Measurements from ENCODE around the gene CSRNP3. TPM values are rescaled to one million over a fixed set of nuclear protein-coding genes. Genes with fewer than 3 reads are reported as not detected.

CSRNP3 gene
- total RNA-seq, 2 donors from 2014 or later = 1.8 to 2.7 TPM

DNA sequence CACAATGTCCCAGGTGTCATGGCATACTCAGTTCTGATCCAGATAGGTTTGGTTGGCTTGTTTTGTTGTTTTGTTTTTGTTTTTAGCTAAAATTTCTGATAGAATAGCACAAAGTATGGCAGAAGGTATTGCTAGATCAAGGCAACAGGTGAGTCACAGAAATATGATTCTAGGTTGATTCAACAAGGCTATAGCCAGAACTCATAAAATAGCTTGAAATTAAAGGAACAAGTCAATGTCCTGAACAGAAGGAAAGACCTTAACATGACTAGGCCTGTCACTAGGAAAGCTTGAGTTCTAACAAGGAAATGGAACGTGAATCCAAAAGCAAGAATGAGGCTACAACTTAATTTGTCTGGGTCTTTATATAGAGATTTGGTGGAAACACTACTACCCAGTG, 167.5 kb downstream of the CSRNP3 start:
- Histone ChIP-seq H3K27me3 (replicated peaks; ENCODE audit: insufficient read depth) (no peaks in the 10 kb centered on the region), H3K27ac (no peak overlapping the region), H3K4me3 (no peak overlapping the region), H3K36me3 (no peaks in the 10 kb centered on the region), H3K9me3 (no peaks in the 10 kb centered on the region), H3K4me1 (ENCODE audit: control insufficient read depth in 1 of 2, low read depth in 2 of 2) (peaks cover 0 to 18% of the 10 kb centered on the region in 2 donors)
- ATAC-seq (ENCODE audit: insufficient number of reproducible peaks, low FRiP score, low read depth) (no peak), DNase-seq (ENCODE audit: low spot score) (no peak)
- TF ChIP-seq, protein P1, sequence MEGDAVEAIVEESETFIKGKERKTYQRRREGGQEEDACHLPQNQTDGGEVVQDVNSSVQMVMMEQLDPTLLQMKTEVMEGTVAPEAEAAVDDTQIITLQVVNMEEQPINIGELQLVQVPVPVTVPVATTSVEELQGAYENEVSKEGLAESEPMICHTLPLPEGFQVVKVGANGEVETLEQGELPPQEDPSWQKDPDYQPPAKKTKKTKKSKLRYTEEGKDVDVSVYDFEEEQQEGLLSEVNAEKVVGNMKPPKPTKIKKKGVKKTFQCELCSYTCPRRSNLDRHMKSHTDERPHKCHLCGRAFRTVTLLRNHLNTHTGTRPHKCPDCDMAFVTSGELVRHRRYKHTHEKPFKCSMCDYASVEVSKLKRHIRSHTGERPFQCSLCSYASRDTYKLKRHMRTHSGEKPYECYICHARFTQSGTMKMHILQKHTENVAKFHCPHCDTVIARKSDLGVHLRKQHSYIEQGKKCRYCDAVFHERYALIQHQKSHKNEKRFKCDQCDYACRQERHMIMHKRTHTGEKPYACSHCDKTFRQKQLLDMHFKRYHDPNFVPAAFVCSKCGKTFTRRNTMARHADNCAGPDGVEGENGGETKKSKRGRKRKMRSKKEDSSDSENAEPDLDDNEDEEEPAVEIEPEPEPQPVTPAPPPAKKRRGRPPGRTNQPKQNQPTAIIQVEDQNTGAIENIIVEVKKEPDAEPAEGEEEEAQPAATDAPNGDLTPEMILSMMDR (IDR thresholded peaks at IDR 0.05) = no peak

DNA sequence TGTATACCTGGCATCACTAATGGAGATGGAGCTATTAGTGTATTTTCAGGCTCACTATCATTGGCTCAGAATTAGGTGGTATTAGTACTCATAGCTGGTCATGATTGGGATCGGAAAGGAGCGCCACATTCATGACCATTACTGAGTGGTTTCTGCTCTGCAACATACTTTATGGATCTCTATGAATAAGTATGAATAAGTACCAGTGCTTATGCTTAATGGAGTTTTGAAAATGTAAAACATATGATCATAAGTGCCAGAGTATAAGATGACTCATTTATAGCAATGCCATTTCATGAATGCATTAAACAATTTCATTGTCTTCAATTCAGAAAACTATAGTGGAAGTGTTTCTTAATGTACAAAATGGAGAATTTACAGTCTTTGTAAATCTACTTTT, 167.9 kb downstream of the CSRNP3 start:
- H3K4me3 ChIP-seq = no peak overlapping the region
- peaks cover 0 to 18% of the 10 kb centered on the region in 2 donors for H3K4me1 ChIP-seq (ENCODE audit: control insufficient read depth in 1 of 2, low read depth in 2 of 2)
- no peaks in the 10 kb centered on the region for H3K36me3 ChIP-seq
- ATAC-seq (ENCODE audit: insufficient number of reproducible peaks, low FRiP score, low read depth) (no peak), DNase-seq (ENCODE audit: low spot score) (no peak)
- no peaks in the 10 kb centered on the region for H3K27me3 ChIP-seq (replicated peaks; ENCODE audit: insufficient read depth)
- no peaks in the 10 kb centered on the region for H3K9me3 ChIP-seq
- TF ChIP-seq, protein P1 (IDR thresholded peaks at IDR 0.05) = no peak
- H3K27ac ChIP-seq = no peak overlapping the region

DNA sequence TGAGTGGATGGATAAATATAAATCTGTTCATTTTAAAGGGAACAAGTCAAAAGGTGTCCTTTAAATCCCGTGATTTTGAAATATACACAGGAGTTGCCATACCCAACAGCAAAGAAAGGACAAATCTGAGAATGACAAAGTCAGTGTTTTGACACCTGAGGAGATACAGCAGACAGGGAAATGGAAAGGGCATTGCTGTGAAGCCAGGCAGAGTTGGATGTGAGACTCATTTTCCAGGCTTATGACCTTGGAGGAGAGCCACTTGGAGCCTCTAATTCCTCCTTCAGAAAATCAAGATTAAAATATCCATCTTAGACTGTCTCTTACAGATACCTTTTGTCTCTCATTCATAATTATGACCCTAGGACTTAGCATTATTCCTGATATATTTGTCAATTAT, 170.0 kb downstream of the CSRNP3 start:
- Histone ChIP-seq H3K27ac (no peak overlapping the region), H3K27me3 (replicated peaks; ENCODE audit: insufficient read depth) (no peaks in the 10 kb centered on the region), H3K4me3 (no peak overlapping the region), H3K9me3 (no peaks in the 10 kb centered on the region), H3K36me3 (no peaks in the 10 kb centered on the region), H3K4me1 (ENCODE audit: control insufficient read depth in 1 of 2, low read depth in 2 of 2) (peaks cover 0 to 14% of the 10 kb centered on the region in 2 donors)
- ATAC-seq (ENCODE audit: insufficient number of reproducible peaks, low FRiP score, low read depth) (no peak), DNase-seq (ENCODE audit: low spot score) (no peak)
- TF ChIP-seq, protein P1 (IDR thresholded peaks at IDR 0.05) = no peak

DNA sequence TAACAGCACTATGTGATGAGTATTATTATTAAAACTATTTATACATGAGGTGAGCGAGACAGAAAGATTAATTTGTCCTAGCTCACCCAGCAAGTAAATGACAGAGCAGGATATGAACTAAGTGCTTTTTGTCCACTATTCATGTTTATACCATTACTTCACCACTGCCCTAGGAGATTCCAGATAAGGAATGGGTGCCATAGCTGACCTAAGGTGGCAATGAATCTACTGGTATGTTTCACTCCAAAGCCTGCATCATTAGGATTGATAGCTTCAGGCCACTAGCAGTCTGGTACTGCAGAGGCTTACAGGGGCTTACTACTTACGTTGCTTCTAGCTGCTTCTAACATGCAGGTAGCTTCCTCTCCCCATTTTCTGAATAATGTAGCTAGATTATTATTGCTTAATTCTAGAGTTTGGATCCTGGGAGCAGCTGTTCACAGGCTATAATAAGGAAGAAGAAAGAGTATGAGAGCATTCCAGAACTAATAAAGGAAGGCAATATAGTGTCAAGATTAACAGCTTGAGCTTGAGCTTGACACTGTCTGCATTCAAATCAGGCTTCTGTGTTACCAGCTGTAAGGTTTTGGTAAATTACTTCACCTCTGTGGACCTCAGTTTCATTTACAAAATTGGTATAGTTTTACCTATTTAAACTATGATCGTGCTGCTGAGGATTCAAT, 170.9 kb downstream of the CSRNP3 start:
- Histone ChIP-seq H3K36me3 (no peaks in the 10 kb centered on the region), H3K4me1 (ENCODE audit: control insufficient read depth in 1 of 2, low read depth in 2 of 2) (peaks cover 0 to 6% of the 10 kb centered on the region in 2 donors), H3K9me3 (no peaks in the 10 kb centered on the region), H3K27me3 (replicated peaks; ENCODE audit: insufficient read depth) (no peaks in the 10 kb centered on the region), H3K27ac (no peak overlapping the region), H3K4me3 (no peak overlapping the region)
- no peak for ATAC-seq (ENCODE audit: insufficient number of reproducible peaks, low FRiP score, low read depth)
- TF ChIP-seq, protein P1 (IDR thresholded peaks at IDR 0.05) = no peak
- no peak for DNase-seq (ENCODE audit: low spot score)

DNA sequence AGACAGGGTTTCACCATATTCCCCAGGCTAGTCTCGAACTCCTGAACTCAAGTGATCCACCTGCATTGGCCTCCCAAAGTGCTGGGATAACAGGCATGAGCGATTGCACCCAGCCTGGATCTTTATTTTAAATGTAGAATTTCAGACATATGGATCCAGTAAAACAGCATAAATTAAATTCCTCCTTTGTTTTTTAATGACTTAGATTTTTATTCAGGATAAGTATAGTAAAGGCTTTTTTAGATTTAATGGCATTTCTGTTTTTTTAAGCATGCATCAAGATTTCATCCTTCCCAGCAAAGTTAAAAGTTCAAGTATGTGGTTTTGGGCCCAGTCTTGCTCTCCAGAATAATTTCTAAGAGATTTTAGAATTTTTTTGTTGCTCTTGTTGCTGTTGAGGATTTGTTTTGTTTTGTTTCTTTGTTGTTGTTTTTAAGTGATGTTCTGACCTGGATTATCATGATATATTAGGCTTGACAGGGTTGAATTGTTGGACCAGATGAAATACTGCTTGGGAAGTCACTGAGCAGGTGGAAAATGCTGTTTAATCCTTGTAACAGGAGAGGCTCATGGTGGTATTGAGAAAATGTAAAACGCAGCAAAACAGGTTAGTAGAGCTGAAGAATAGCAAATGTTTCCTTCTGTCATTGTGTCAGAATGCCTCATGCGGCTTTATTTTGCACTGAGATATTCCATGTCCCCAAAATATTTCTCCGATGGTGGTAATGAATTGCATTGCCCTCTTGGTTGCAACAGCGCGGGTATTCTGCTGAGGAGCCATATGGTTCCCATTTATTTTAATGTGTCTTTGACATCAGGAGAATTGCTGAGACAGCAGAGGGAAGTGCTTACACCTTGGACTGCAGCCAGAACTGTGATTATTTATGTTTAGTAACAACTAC, 176.7 kb downstream of the CSRNP3 start:
- no peaks in the 10 kb centered on the region for H3K27me3 ChIP-seq (replicated peaks; ENCODE audit: insufficient read depth)
- TF ChIP-seq, protein P1 (IDR thresholded peaks at IDR 0.05) = no peak
- no peaks in the 10 kb centered on the region for H3K9me3 ChIP-seq
- no peak for ATAC-seq (ENCODE audit: insufficient number of reproducible peaks, low FRiP score, low read depth)
- DNase-seq (ENCODE audit: low spot score) = no peak
- H3K4me1 ChIP-seq (ENCODE audit: control insufficient read depth in 1 of 2, low read depth in 2 of 2) = no peaks in the 10 kb centered on the region
- no peak overlapping the region for H3K27ac ChIP-seq
- no peak overlapping the region for H3K4me3 ChIP-seq
- H3K36me3 ChIP-seq = no peaks in the 10 kb centered on the region

Measured in thoracic aorta (tissue), 2 donors.